Hepatocyte (in vitro differentiated cells): ENCODE measurements around the gene SLC44A5. TPM values are rescaled to one million over a fixed set of nuclear protein-coding genes. Genes with fewer than 3 reads are reported as not detected.
"Not testable (repeated sequence)": the region's sequence is repeated elsewhere in the genome, so short reads cannot be mapped to it uniquely, and the experiment has no call there.

Source experiments
- DNase-seq: peaks from one replicate; pipeline ENCODE4 v3.0.0-alpha.2; 2016; ENCODE audit warnings: low spot score
- H2AFZ ChIP-seq: fragments of 200-600 bp; sonication (generic); 2 replicates; pipeline ENCODE4 v1.6.0; 2016; ENCODE audit warnings: antibody characterized with exemption, mild to moderate bottlenecking
- H3K27ac ChIP-seq: fragments of 200-600 bp; sonication (generic); 2 replicates; pipeline ENCODE4 v1.5.1; 2016; ENCODE audit warnings: mild to moderate bottlenecking
- H3K27me3 ChIP-seq: fragments of 200-600 bp; sonication (generic); 2 replicates; pipeline ENCODE4 v1.6.1; 2016
- H3K36me3 ChIP-seq: fragments of 200-600 bp; sonication (generic); replicated peaks from 2 replicates; pipeline ENCODE4 v1.5.1; 2016; ENCODE audit warnings: low read depth; ENCODE audit not compliant: insufficient read depth
- H3K4me1 ChIP-seq: fragments of 200-600 bp; sonication (generic); 2 replicates; pipeline ENCODE4 v1.5.1; 2016; ENCODE audit warnings: mild to moderate bottlenecking, moderate library complexity; ENCODE audit not compliant: insufficient read depth
- H3K4me2 ChIP-seq: fragments of 200-600 bp; sonication (generic); 2 replicates; pipeline ENCODE4 v1.6.0; 2016
- H3K4me3 ChIP-seq: fragments of 200-600 bp; sonication (generic); 2 replicates; pipeline ENCODE4 v1.5.1; 2016; ENCODE audit warnings: mild to moderate bottlenecking
- H3K79me2 ChIP-seq: fragments of 200-600 bp; sonication (generic); 2 replicates; pipeline ENCODE4 v1.6.0; 2017; ENCODE audit warnings: mild to moderate bottlenecking
- H3K9me2 ChIP-seq: fragments of 200-600 bp; sonication (generic); replicated peaks from 2 replicates; pipeline ENCODE4 v1.6.0; 2017; ENCODE audit warnings: mild to moderate bottlenecking; ENCODE audit not compliant: insufficient read depth
- H3K9me3 ChIP-seq: fragments of 200-600 bp; sonication (generic); 2 replicates; pipeline ENCODE4 v1.5.1; 2016; ENCODE audit warnings: low read depth, mild to moderate bottlenecking
- H4K20me1 ChIP-seq: fragments of 200-600 bp; sonication (generic); 2 replicates; pipeline ENCODE4 v1.6.0; 2016; ENCODE audit warnings: mild to moderate bottlenecking; ENCODE audit not compliant: insufficient read depth, poor library complexity, severe bottlenecking
- CTCF ChIP-seq: fragments of 200-600 bp; sonication (generic); IDR thresholded peaks from 2 replicates; pipeline ENCODE4 v1.5.1; 2016; ENCODE audit warnings: antibody characterized with exemption, mild to moderate bottlenecking; ENCODE audit not compliant: poor library complexity
- EZH2 ChIP-seq: fragments of 200-600 bp; sonication (generic); IDR thresholded peaks from 2 replicates; pipeline ENCODE4 v1.6.1; 2016; ENCODE audit warnings: antibody characterized with exemption, mild to moderate bottlenecking, borderline replicate concordance
- EZH2phosphoT487 ChIP-seq: fragments of 200-600 bp; sonication (generic); IDR thresholded peaks from one replicate; pipeline ENCODE4 v1.6.1; 2018; ENCODE audit warnings: antibody characterized with exemption, mild to moderate bottlenecking, low read depth, moderate library complexity; ENCODE audit not compliant: unreplicated experiment, severe bottlenecking
- WGBS: methylation state at CpG from one replicate; pipeline ENCODE4 v1.1.6; 2016; ENCODE audit warnings: low lambda C conversion rate; ENCODE audit errors: missing lambda C conversion rate; 5-methylcytosine and 5-hydroxymethylcytosine counted together
- polyA plus RNA-seq: library from polyadenylated mRNA; unstranded; fragments of >200 nt; fragmentation: Nextera tagmentation; extraction: Ambion mirVana; gene quantifications from 2 replicates; pipeline ENCODE4 v1.2.1, GENCODE V29; 2016
- total RNA-seq: library from RNA; depleted of rRNA; stranded (reverse); fragments of >200 nt; gene quantifications from 2 replicates; pipeline ENCODE4 v1.2.3, GENCODE V29; 2014

SLC44A5 gene
- total and polyA plus RNA-seq, 2 experiments from 2014 or later: 2.1 to 4.8 TPM

- DNase-seq: no peak
- no peaks in the 10 kb centered on the region for H3K9me3 ChIP-seq
- H3K9me2 ChIP-seq: no peaks in the 10 kb centered on the region
- no peak overlapping the region for H3K27ac ChIP-seq
- 71% methylated on average over 1 of the region's 1 CpG for WGBS
- H3K27me3 ChIP-seq: no peaks in the 10 kb centered on the region
- H3K4me1 ChIP-seq: no peaks in the 10 kb centered on the region
- H3K4me2 ChIP-seq: no peak overlapping the region
- no peak overlapping the region for H3K4me3 ChIP-seq
- no peaks in the 10 kb centered on the region for H4K20me1 ChIP-seq
- no peaks in the 10 kb centered on the region for H3K79me2 ChIP-seq
- no peak overlapping the region for H2AFZ ChIP-seq
- H3K36me3 ChIP-seq: no peaks in the 10 kb centered on the region
- TF ChIP-seq CTCF: no peak
- no peak for TF ChIP-seq EZH2
- TF ChIP-seq EZH2phosphoT487: no peak
Observed at GRCh38 chr1:75264112-75264511, 346.8 kb downstream of the SLC44A5 start.

- WGBS: 98% methylated on average over 2 of the region's 2 CpGs
- H3K4me1 ChIP-seq, H3K36me3 ChIP-seq, H3K27me3 ChIP-seq, H3K79me2 ChIP-seq, H2AFZ ChIP-seq, H3K4me3 ChIP-seq, H4K20me1 ChIP-seq, H3K27ac ChIP-seq, H3K9me2 ChIP-seq, H3K4me2 ChIP-seq, DNase-seq, H3K9me3 ChIP-seq: not testable (repeated sequence)
Observed at GRCh38 chr1:75263616-75264015, 347.3 kb downstream of the SLC44A5 start.

GRCh38 chr1:75261946-75262345 lies 349.0 kb downstream of the SLC44A5 start:
- H3K4me2 ChIP-seq, H4K20me1 ChIP-seq, DNase-seq, H3K4me1 ChIP-seq, H3K4me3 ChIP-seq, H3K9me3 ChIP-seq, H2AFZ ChIP-seq, H3K27ac ChIP-seq, H3K79me2 ChIP-seq, H3K36me3 ChIP-seq, H3K9me2 ChIP-seq, H3K27me3 ChIP-seq: not testable (repeated sequence)
- 96% methylated on average over 2 of the region's 2 CpGs for WGBS

GRCh38 chr1:75258351-75258750 lies 352.6 kb downstream of the SLC44A5 start:
- Histone ChIP-seq H3K79me2 (no peaks in the 10 kb centered on the region), H3K36me3 (no peaks in the 10 kb centered on the region), H3K4me1 (no peaks in the 10 kb centered on the region), H2AFZ (no peak overlapping the region), H4K20me1 (no peaks in the 10 kb centered on the region), H3K9me3 (no peaks in the 10 kb centered on the region), H3K9me2 (no peaks in the 10 kb centered on the region), H3K27ac (no peak overlapping the region), H3K27me3 (no peaks in the 10 kb centered on the region), H3K4me3 (no peak overlapping the region), H3K4me2 (no peak overlapping the region)
- no peak for TF ChIP-seq EZH2phosphoT487
- no peak for TF ChIP-seq CTCF
- no peak for TF ChIP-seq EZH2
- 90% methylated on average over 4 of the region's 4 CpGs for WGBS
- DNase-seq: no peak

- H3K9me2 ChIP-seq: no peaks in the 10 kb centered on the region
- no peaks in the 10 kb centered on the region for H4K20me1 ChIP-seq
- no peak overlapping the region for H3K27ac ChIP-seq
- H3K4me1 ChIP-seq: no peaks in the 10 kb centered on the region
- H3K79me2 ChIP-seq: no peaks in the 10 kb centered on the region
- H2AFZ ChIP-seq: no peak overlapping the region
- no peak for DNase-seq
- H3K27me3 ChIP-seq: no peaks in the 10 kb centered on the region
- H3K4me2 ChIP-seq: no peak overlapping the region
- no peaks in the 10 kb centered on the region for H3K9me3 ChIP-seq
- no peaks in the 10 kb centered on the region for H3K36me3 ChIP-seq
- no peak overlapping the region for H3K4me3 ChIP-seq
- TF ChIP-seq CTCF (no peak), EZH2 (no peak), EZH2phosphoT487 (no peak)
- WGBS: 46% methylated on average over 2 of the region's 2 CpGs
Observed at GRCh38 chr1:75257424-75257823, 353.5 kb downstream of the SLC44A5 start.

- WGBS: 87% methylated on average over 4 of the region's 4 CpGs
- H3K4me2 ChIP-seq, H2AFZ ChIP-seq, H3K27me3 ChIP-seq, H3K27ac ChIP-seq, H3K9me3 ChIP-seq, DNase-seq, H3K79me2 ChIP-seq, H3K4me1 ChIP-seq, H3K36me3 ChIP-seq, H3K4me3 ChIP-seq, H4K20me1 ChIP-seq, H3K9me2 ChIP-seq: not testable (repeated sequence)
Observed at GRCh38 chr1:75250114-75250513, 360.8 kb downstream of the SLC44A5 start.
